GM21825 (cell line): ENCODE measurements around the gene PTPRJ.
A peak's percentile ranks its signal among the peaks of the same experiment; 100 is the strongest.

ENCODE experiments used
- ATAC-seq: cut with Tn5 transposase; IDR thresholded peaks from one replicate; pipeline ENCODE4 v1.9.1; 2021; ENCODE audit warnings: mild to moderate bottlenecking, moderate library complexity; ENCODE audit not compliant: unreplicated experiment

The PTPRJ gene

GRCh38 chr11:47992959-47993820, 12.8 kb downstream of the PTPRJ start:
- no peak for ATAC-seq

GRCh38 chr11:47994417-47994816, 14.1 kb downstream of the PTPRJ start:
- no peak for ATAC-seq

GRCh38 chr11:47995360-47995769, 15.0 kb downstream of the PTPRJ start:
- ATAC-seq = no peak

GRCh38 chr11:47997063-47998053, 17.0 kb downstream of the PTPRJ start:
- no peak for ATAC-seq

- no peak for ATAC-seq
Measured at GRCh38 chr11:47998345-47998732, 18.0 kb downstream of the PTPRJ start.

GRCh38 chr11:47998733-47999359, 18.5 kb downstream of the PTPRJ start:
- ATAC-seq = no peak

- ATAC-seq = no peak
Measured at GRCh38 chr11:48000432-48000831, 20.1 kb downstream of the PTPRJ start.

- peak; percentile 71 for ATAC-seq
Measured at GRCh38 chr11:48001438-48002021, 21.2 kb downstream of the PTPRJ start.

GRCh38 chr11:48002561-48002960, 22.2 kb downstream of the PTPRJ start:
- ATAC-seq = no peak

- no peak for ATAC-seq
Measured at GRCh38 chr11:48003926-48004325, 23.6 kb downstream of the PTPRJ start.

GRCh38 chr11:48004456-48004855, 24.1 kb downstream of the PTPRJ start:
- no peak for ATAC-seq

GRCh38 chr11:48005136-48005535, 24.8 kb downstream of the PTPRJ start:
- no peak for ATAC-seq

- ATAC-seq = no peak
Measured at GRCh38 chr11:48005831-48006270, 25.5 kb downstream of the PTPRJ start.

- peak; percentile 69 for ATAC-seq
Measured at GRCh38 chr11:48006301-48006992, 26.1 kb downstream of the PTPRJ start.

GRCh38 chr11:48007677-48008076, 27.3 kb downstream of the PTPRJ start:
- no peak for ATAC-seq

GRCh38 chr11:48008951-48009270, 28.6 kb downstream of the PTPRJ start:
- ATAC-seq = peak; percentile 31

GRCh38 chr11:48011102-48011797, 30.9 kb downstream of the PTPRJ start:
- ATAC-seq = no peak

GRCh38 chr11:48011798-48012391, 31.5 kb downstream of the PTPRJ start:
- ATAC-seq = no peak

GRCh38 chr11:48013269-48013901, 33.0 kb downstream of the PTPRJ start:
- peak; percentile 76 for ATAC-seq
